SK-N-SH (cell line): Measurements from ENCODE around the gene MPIG6B. TPM values are rescaled to one million over a fixed set of nuclear protein-coding genes. Genes with fewer than 3 reads are reported as not detected.

Source experiments
- CTCF ChIA-PET: fragments of 300-600, 350-600 bp; formaldehyde crosslinking; extraction: SDS; loops from one replicate; lab custom pipeline; 2021; lab: Yijun Ruan, JAX
- POLR2A ChIA-PET: fragments of 350-600 bp; sonication (Branson Sonifier 250); formaldehyde crosslinking; extraction: SDS; loops from one replicate; lab custom pipeline; 2020; ENCODE audit warnings: antibody characterized with exemption, inconsistent platforms; lab: Yijun Ruan, JAX
- DNase-seq: peaks from one replicate; pipeline ENCODE4 v3.0.0; 2012
- H2AFZ ChIP-seq: fragments of 200-600 bp; sonication (generic); 2 replicates; pipeline ENCODE4 v1.8.1; 2016; ENCODE audit warnings: antibody characterized with exemption, mild to moderate bottlenecking, low read depth
- H3F3A ChIP-seq: fragments of 200-600 bp; sonication (generic); replicated peaks from 2 replicates; pipeline ENCODE3; 2016; ENCODE audit warnings: antibody characterized with exemption, mild to moderate bottlenecking; ENCODE audit not compliant: insufficient read depth
- H3K27ac ChIP-seq, 2 experiments: fragments of 200-500 bp in 1 of 2; fragments of 200-600 bp in 1 of 2; sonication (Bioruptor generic) in 1 of 2; sonication (generic), shearing (Covaris generic) in 1 of 2; 2 replicates each; pipeline versions ENCODE4 v1.5.1 to v1.6.1; 2014 to 2016; ENCODE audit warnings: low read depth in 2 of 2, inconsistent platforms in 1 of 2, low read length in 1 of 2, mild to moderate bottlenecking in 1 of 2, mixed read lengths in 1 of 2
- H3K27me3 ChIP-seq: fragments of 200-600 bp; sonication (generic), shearing (Covaris generic); 2 replicates; pipeline ENCODE4 v1.6.1; 2016; ENCODE audit warnings: mixed run types; ENCODE audit not compliant: insufficient read depth
- H3K36me3 ChIP-seq, 2 experiments: fragments of 200-500 bp in 1 of 2; fragments of 200-600 bp in 1 of 2; sonication (Bioruptor generic) in 1 of 2; sonication (generic) in 1 of 2; replicated peaks in 1 of 2; 2 replicates each; pipeline versions ENCODE3 to v1.5.1; 2014 to 2016; ENCODE audit warnings: low read length in 1 of 2, mild to moderate bottlenecking in 1 of 2; ENCODE audit not compliant: insufficient read depth in 2 of 2, control insufficient read depth in 1 of 2
- H3K4me1 ChIP-seq, 2 experiments: fragments of 200-500 bp in 1 of 2; fragments of 200-600 bp in 1 of 2; sonication (Bioruptor generic) in 1 of 2; sonication (generic), shearing (Covaris generic) in 1 of 2; 2 replicates each; pipeline versions ENCODE4 v1.5.1 to v1.6.1; 2014 to 2016; ENCODE audit warnings: low read depth in 1 of 2, low read length in 1 of 2, mixed run types in 1 of 2; ENCODE audit not compliant: insufficient read depth in 2 of 2, control insufficient read depth in 1 of 2
- H3K4me2 ChIP-seq: fragments of 200-600 bp; sonication (generic), shearing (Covaris generic); 2 replicates; pipeline ENCODE4 v1.6.1; 2017; ENCODE audit warnings: mixed run types
- H3K4me3 ChIP-seq, 2 experiments: fragments of 200-500 bp in 1 of 2; fragments of 200-600 bp in 1 of 2; sonication (Bioruptor generic) in 1 of 2; sonication (generic), shearing (Covaris generic) in 1 of 2; 2 replicates each; pipeline versions ENCODE4 v1.5.1 to v1.8.1; 2014 to 2016; ENCODE audit warnings: low read depth in 2 of 2, inconsistent platforms in 1 of 2, low read length in 1 of 2, mild to moderate bottlenecking in 1 of 2, mixed read lengths in 1 of 2, moderate library complexity in 1 of 2
- H3K79me2 ChIP-seq: fragments of 200-600 bp; sonication (generic); 2 replicates; pipeline ENCODE4 v1.8.1; 2017; ENCODE audit warnings: mild to moderate bottlenecking; ENCODE audit not compliant: insufficient read depth
- H3K9ac ChIP-seq: fragments of 200-600 bp; sonication (generic); 2 replicates; pipeline ENCODE4 v1.6.1; 2017; ENCODE audit warnings: mixed run types
- H3K9me2 ChIP-seq: fragments of 200-600 bp; sonication (generic); 2 replicates; pipeline ENCODE4 v1.6.1; 2017; ENCODE audit warnings: mixed run types
- H3K9me3 ChIP-seq: fragments of 200-600 bp; sonication (generic); 2 replicates; pipeline ENCODE4 v1.6.1; 2017; ENCODE audit warnings: mixed run types, mild to moderate bottlenecking, moderate library complexity
- H4K20me1 ChIP-seq: fragments of 200-600 bp; sonication (generic); 2 replicates; pipeline ENCODE4 v1.6.1; 2017; ENCODE audit warnings: mild to moderate bottlenecking, mixed run types; ENCODE audit not compliant: insufficient read depth
- EP300 ChIP-seq, 2 experiments: IDR thresholded peaks; 2 replicates each; pipeline versions ENCODE4 v1.4.0 to v1.6.1; 2012; ENCODE audit warnings: borderline replicate concordance in 1 of 2, low read depth in 1 of 2, low read length in 1 of 2
- EZH2phosphoT487 ChIP-seq: fragments of 200-600 bp; sonication (generic); IDR thresholded peaks from 2 replicates; pipeline ENCODE4 v1.6.1; 2017; ENCODE audit warnings: low read depth, mixed run types, mild to moderate bottlenecking, antibody characterized with exemption, moderate library complexity, borderline replicate concordance
- FOSL2 ChIP-seq: IDR thresholded peaks from 2 replicates; pipeline ENCODE4 v1.4.0; 2012; ENCODE audit warnings: low read depth, mild to moderate bottlenecking, moderate library complexity, borderline replicate concordance
- IRF3 ChIP-seq: fragments of 150-350 bp; IDR thresholded peaks from 2 replicates; pipeline ENCODE4 v1.6.1; 2016; ENCODE audit warnings: mild to moderate bottlenecking, low read depth, low read length
- MEF2A ChIP-seq: IDR thresholded peaks from 2 replicates; pipeline ENCODE4 v1.4.0; 2012; ENCODE audit warnings: low read depth, borderline replicate concordance
- MXI1 ChIP-seq: IDR thresholded peaks from 2 replicates; pipeline ENCODE4 v1.6.1; 2012; ENCODE audit warnings: mild to moderate bottlenecking, low read depth, low read length, improper control_type of control experiment
- NRF1 ChIP-seq: IDR thresholded peaks from 2 replicates; pipeline ENCODE4 v1.6.1; 2012; ENCODE audit warnings: low read depth, mild to moderate bottlenecking, low read length
- PBX3 ChIP-seq: IDR thresholded peaks from 2 replicates; pipeline ENCODE4; 2012
- POLR2AphosphoS5 ChIP-seq: IDR thresholded peaks from 2 replicates; pipeline ENCODE4 v1.6.1; 2012; ENCODE audit warnings: low read depth, low read length
- RCOR1 ChIP-seq: fragments of 150-350 bp; IDR thresholded peaks from 2 replicates; pipeline ENCODE4 v1.6.1; 2017; ENCODE audit warnings: antibody characterized with exemption, low read length
- RFX5 ChIP-seq: IDR thresholded peaks from 2 replicates; pipeline ENCODE4 v1.6.1; 2012; ENCODE audit warnings: mild to moderate bottlenecking, improper control_type of control experiment, low read length
- RXRA ChIP-seq: IDR thresholded peaks from 2 replicates; pipeline ENCODE4 v1.4.0; 2012; ENCODE audit warnings: low read depth, mild to moderate bottlenecking, borderline replicate concordance
- SMC3 ChIP-seq: IDR thresholded peaks from 2 replicates; pipeline ENCODE4 v1.6.1; 2012; ENCODE audit warnings: low read depth, low read length, improper control_type of control experiment
- TAF1 ChIP-seq: IDR thresholded peaks from 2 replicates; pipeline ENCODE4 v1.6.1; 2012; ENCODE audit warnings: low read depth, mild to moderate bottlenecking, low read length, moderate library complexity, borderline replicate concordance
- USF2 ChIP-seq: fragments of 150-350 bp; IDR thresholded peaks from 2 replicates; pipeline ENCODE4 v1.6.1; 2017; ENCODE audit warnings: antibody characterized with exemption, low read length, low read depth, borderline replicate concordance
- YY1 ChIP-seq: IDR thresholded peaks from 2 replicates; pipeline ENCODE4 v1.4.0; 2012; ENCODE audit warnings: low read depth, mild to moderate bottlenecking
- ZBTB33 ChIP-seq: IDR thresholded peaks from 2 replicates; pipeline ENCODE4 v1.4.0; 2012; ENCODE audit warnings: low read depth, borderline replicate concordance
- WGBS: methylation state at CpG from one replicate; pipeline ENCODE4 v1.1.6; 2017; ENCODE audit warnings: low lambda C conversion rate; 5-methylcytosine and 5-hydroxymethylcytosine counted together
- polyA plus RNA-seq, 3 experiments: library from polyadenylated mRNA; depleted of rRNA; stranded (reverse); fragments of >200 nt; gene quantifications; 2 replicates each; pipeline ENCODE4 v1.2.3, GENCODE V29; 2012
- TF ChIP-seq, protein P1 (sequence below): fragments of 200-600 bp; sonication (generic); IDR thresholded peaks from 2 replicates; pipeline ENCODE4 v1.6.1; 2017; ENCODE audit warnings: antibody characterized with exemption, mild to moderate bottlenecking, moderate library complexity

The MPIG6B gene
- polyA plus RNA-seq, 1 of the 3 experiments (the other 2 are of a cell fraction) = not detected

- TF ChIP-seq, protein P1, sequence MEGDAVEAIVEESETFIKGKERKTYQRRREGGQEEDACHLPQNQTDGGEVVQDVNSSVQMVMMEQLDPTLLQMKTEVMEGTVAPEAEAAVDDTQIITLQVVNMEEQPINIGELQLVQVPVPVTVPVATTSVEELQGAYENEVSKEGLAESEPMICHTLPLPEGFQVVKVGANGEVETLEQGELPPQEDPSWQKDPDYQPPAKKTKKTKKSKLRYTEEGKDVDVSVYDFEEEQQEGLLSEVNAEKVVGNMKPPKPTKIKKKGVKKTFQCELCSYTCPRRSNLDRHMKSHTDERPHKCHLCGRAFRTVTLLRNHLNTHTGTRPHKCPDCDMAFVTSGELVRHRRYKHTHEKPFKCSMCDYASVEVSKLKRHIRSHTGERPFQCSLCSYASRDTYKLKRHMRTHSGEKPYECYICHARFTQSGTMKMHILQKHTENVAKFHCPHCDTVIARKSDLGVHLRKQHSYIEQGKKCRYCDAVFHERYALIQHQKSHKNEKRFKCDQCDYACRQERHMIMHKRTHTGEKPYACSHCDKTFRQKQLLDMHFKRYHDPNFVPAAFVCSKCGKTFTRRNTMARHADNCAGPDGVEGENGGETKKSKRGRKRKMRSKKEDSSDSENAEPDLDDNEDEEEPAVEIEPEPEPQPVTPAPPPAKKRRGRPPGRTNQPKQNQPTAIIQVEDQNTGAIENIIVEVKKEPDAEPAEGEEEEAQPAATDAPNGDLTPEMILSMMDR = no peak
- no peak for TF ChIP-seq RCOR1
- TF ChIP-seq POLR2AphosphoS5 = no peak
- TF ChIP-seq USF2 = no peak
- no peak for TF ChIP-seq IRF3
- TF ChIP-seq RFX5 = no peak
- no peak for TF ChIP-seq SMC3
- TF ChIP-seq FOSL2 = no peak
- TF ChIP-seq TAF1 = no peak
- no peak for TF ChIP-seq NRF1
- no peak for TF ChIP-seq MEF2A
- TF ChIP-seq MXI1 = no peak
Measured at GRCh38 chr6:31767096-31767645, 44.0 kb downstream of the MPIG6B start (continued).

- H3K4me1 ChIP-seq = peaks cover 0 to 8% of the 10 kb centered on the region in 2 experiments; a peak in 1 of 4 replicates
- H4K20me1 ChIP-seq = no peaks in the 10 kb centered on the region
- H3K9me2 ChIP-seq = no peaks in the 10 kb centered on the region
- H3K79me2 ChIP-seq = no peaks in the 10 kb centered on the region
- POLR2A ChIA-PET = interaction anchor here (0.7 kb wide), 1 partner anchor 14 kb away, joined by 3 read pairs; no protein-coding TSS in a partner anchor
- H3K27ac ChIP-seq = no peak overlapping the region
- H3K36me3 ChIP-seq = no peaks in the 10 kb centered on the region
- no peaks in the 10 kb centered on the region for H3K27me3 ChIP-seq
- no peak for DNase-seq
- no peak overlapping the region for H3K4me3 ChIP-seq
- no peak overlapping the region for H3K4me2 ChIP-seq
- H2AFZ ChIP-seq = no peak overlapping the region
- no peaks in the 10 kb centered on the region for H3K9me3 ChIP-seq
- H3F3A ChIP-seq = peaks cover 2% of the 10 kb centered on the region
- CTCF ChIA-PET = interaction anchor here (0.7 to 3.3 kb wide), 8 partner anchors 16 to 1376 kb away, joined by 3 to 16 read pairs (median 6); partner anchors contain the start of genes DDAH2, LY6G5C and MSH5
- no peak overlapping the region for H3K9ac ChIP-seq
- 96% methylated on average over 12 of the region's 18 CpGs for WGBS
- TF ChIP-seq ZBTB33 (no peak), FOSL2 (no peak), RXRA (no peak), EZH2phosphoT487 (no peak), PBX3 (no peak), YY1 (no peak), EP300 (IDR thresholded peaks at IDR 0.05; ENCODE audit: borderline replicate concordance in 1 of 2, low read depth in 1 of 2, low read length in 1 of 2) (no peak)
- TF ChIP-seq, protein P1 = no peak
Measured at GRCh38 chr6:31768363-31769257, 45.4 kb downstream of the MPIG6B start.
